Measurements from ENCODE around the gene CD200R1L.

Gene CD200R1L

DNA sequence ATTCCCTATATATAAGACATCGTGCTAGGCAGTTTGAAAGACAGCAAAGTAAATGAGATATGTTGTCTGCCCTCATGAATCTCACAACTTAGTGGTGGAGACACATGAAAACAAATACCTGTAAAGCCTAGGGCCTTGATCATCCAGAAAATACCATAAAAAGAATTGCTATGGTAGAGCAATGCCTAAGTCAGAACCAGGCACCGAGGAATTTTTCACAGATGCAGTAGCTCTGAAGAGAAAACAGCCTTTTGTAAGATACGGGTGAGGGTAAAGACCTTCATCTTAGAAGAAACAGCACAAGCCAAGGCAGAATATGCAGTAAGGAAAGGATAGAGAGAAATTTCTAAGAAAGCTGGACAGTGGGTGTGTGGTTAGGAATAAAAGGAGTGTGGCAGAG lies 36.1 kb downstream of the CD200R1L start:
- TF ChIP-seq, protein P1, sequence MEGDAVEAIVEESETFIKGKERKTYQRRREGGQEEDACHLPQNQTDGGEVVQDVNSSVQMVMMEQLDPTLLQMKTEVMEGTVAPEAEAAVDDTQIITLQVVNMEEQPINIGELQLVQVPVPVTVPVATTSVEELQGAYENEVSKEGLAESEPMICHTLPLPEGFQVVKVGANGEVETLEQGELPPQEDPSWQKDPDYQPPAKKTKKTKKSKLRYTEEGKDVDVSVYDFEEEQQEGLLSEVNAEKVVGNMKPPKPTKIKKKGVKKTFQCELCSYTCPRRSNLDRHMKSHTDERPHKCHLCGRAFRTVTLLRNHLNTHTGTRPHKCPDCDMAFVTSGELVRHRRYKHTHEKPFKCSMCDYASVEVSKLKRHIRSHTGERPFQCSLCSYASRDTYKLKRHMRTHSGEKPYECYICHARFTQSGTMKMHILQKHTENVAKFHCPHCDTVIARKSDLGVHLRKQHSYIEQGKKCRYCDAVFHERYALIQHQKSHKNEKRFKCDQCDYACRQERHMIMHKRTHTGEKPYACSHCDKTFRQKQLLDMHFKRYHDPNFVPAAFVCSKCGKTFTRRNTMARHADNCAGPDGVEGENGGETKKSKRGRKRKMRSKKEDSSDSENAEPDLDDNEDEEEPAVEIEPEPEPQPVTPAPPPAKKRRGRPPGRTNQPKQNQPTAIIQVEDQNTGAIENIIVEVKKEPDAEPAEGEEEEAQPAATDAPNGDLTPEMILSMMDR (IDR thresholded peaks at IDR 0.05; ENCODE audit: borderline replicate concordance, control extremely low read depth, extremely low read depth, insufficient read depth, missing control alignments) = no peak
- DNase-seq (ENCODE audit: low spot score) = no peak
- in situ Hi-C loops (cut with MboI; ENCODE audit: low sequenced_read_pairs, unreplicated experiment) = no loop called here

DNA sequence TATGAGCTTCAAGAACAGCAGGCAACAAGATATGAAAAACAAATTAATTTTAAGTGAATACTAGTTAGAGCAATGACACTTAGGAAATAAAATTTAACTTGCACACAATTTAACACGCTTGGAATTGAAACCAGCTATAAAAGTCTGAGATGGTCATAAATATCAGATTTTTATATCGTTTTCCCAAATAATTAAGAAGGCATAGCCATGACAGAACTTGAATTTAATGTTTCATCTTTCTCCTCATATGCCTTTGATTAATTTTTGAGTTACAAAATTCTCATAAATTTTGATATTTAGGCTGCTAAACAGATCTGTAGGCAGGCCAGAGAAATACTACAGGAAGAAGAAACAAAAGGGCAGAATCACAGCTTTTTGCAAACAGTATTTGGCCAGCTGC lies 38.5 kb downstream of the CD200R1L start:
- TF ChIP-seq, protein P1 (IDR thresholded peaks at IDR 0.05; ENCODE audit: borderline replicate concordance, control extremely low read depth, extremely low read depth, insufficient read depth, missing control alignments) = no peak
- no peak for DNase-seq (ENCODE audit: low spot score)
- in situ Hi-C loops (cut with MboI; ENCODE audit: low sequenced_read_pairs, unreplicated experiment) = no loop called here

DNA sequence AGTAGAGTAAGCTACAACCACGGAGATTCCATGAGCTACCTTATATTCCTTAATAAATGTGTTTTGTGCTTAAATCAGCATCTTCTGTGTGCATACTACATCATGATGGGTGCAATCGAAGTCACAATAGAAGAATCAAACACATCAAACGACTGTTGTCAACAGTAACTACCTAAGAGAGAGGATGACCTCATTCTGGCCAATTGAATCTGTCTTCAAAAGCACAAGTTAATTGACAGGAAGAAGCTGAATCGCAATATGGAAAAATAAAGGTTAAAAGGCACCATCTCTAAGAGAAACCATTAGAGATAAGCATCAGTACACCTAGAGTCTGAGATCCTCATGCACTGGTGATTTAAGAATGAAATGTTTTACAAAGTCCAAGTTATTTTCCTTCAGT lies 39.0 kb downstream of the CD200R1L start:
- in situ Hi-C loops (cut with MboI; ENCODE audit: low sequenced_read_pairs, unreplicated experiment) = no loop called here
- TF ChIP-seq, protein P1 (IDR thresholded peaks at IDR 0.05; ENCODE audit: borderline replicate concordance, control extremely low read depth, extremely low read depth, insufficient read depth, missing control alignments) = no peak
- no peak for DNase-seq (ENCODE audit: low spot score)

DNA sequence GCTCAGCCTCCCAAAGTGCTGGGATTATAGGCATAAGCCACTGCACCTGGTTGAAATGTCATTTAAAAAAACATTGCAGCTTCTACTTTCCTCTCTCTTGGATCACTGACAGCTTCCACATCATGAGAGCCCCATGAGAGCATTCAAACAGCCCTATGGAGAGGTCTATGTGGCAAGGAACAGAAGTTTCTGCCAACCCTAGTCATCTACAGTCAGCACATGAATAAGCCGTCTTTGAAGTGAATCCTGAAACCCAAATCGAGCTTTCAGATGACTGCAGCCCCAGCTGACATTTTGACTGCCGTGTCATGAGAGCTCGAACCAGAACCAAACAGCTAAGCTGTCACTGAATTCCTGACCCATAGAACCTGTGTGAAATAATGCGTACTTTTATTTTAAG lies 39.8 kb downstream of the CD200R1L start:
- in situ Hi-C loops (cut with MboI; ENCODE audit: low sequenced_read_pairs, unreplicated experiment) = no loop called here
- no peak for DNase-seq (ENCODE audit: low spot score)
- TF ChIP-seq, protein P1 (IDR thresholded peaks at IDR 0.05; ENCODE audit: borderline replicate concordance, control extremely low read depth, extremely low read depth, insufficient read depth, missing control alignments) = no peak

DNA sequence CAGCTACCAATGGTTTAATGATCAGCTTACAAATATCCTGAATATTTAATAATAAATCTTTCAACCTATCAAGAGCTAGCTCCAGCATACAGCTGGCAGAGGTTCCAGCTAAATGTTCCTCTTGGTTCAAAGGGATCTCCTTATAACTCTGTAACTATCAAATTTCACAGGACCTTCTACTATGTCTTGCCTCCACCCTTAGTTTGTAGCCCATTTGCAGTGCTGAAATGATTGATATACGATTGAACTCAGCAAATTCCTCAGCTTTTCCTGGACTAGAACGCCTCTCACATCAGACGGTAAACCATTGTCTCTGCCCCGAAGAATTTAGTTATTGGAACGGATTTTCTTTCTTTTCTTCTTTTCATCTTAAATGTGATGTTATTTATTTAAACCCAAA lies 41.5 kb downstream of the CD200R1L start:
- in situ Hi-C loops (cut with MboI; ENCODE audit: low sequenced_read_pairs, unreplicated experiment) = no loop called here
- TF ChIP-seq, protein P1 (IDR thresholded peaks at IDR 0.05; ENCODE audit: borderline replicate concordance, control extremely low read depth, extremely low read depth, insufficient read depth, missing control alignments) = no peak
- DNase-seq (ENCODE audit: low spot score) = no peak

DNA sequence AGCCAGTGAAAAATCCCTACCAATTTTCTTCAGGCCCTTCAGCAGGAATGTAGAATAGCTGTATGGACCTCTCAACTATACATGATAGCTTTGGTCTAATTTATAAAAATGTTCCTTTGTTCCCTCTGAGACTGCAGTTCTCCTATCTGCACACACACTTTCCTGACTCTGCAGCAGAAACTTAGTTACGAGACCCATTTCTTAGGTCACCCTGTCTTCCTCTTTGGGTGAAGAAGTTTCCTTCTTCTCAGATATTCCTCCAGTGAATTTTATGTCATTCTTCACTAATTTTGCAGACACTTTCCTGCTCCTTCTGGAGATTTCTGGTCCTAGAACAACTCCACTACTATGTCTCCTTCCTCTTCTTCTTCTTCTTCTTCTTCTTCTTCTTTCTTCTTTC lies 42.6 kb downstream of the CD200R1L start:
- in situ Hi-C loops (cut with MboI; ENCODE audit: low sequenced_read_pairs, unreplicated experiment) = no loop called here
- TF ChIP-seq, protein P1 (IDR thresholded peaks at IDR 0.05; ENCODE audit: borderline replicate concordance, control extremely low read depth, extremely low read depth, insufficient read depth, missing control alignments) = no peak
- no peak for DNase-seq (ENCODE audit: low spot score)

DNA sequence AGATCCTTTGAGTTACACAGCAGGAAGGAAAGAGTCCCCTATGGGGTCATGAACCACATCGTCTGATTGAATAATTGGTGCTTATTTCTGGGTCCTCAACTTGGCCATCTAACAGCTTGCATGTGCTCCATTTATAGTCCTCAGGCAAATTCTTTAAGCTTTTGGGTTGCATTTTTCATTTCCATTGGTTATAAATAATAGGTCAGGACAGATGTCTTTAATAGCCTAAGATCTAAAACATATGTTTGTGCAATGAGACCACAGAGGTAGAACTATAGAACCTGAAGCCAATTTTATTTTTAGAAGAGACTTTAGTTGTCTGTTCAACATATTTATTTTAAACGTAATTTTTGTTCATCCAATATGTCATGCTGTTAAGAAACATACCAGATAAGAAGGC lies 43.2 kb downstream of the CD200R1L start:
- in situ Hi-C loops (cut with MboI; ENCODE audit: low sequenced_read_pairs, unreplicated experiment) = no loop called here
- DNase-seq (ENCODE audit: low spot score) = no peak
- TF ChIP-seq, protein P1 (IDR thresholded peaks at IDR 0.05; ENCODE audit: borderline replicate concordance, control extremely low read depth, extremely low read depth, insufficient read depth, missing control alignments) = no peak

All from GM13976 (cell line).